Measurements from ENCODE around the gene NLRC5. TPM values are rescaled to one million over a fixed set of nuclear protein-coding genes. Genes with fewer than 3 reads are reported as not detected.

Gene NLRC5
- total RNA-seq, 1 donor from 2014 or later = 29.9 TPM

DNA sequence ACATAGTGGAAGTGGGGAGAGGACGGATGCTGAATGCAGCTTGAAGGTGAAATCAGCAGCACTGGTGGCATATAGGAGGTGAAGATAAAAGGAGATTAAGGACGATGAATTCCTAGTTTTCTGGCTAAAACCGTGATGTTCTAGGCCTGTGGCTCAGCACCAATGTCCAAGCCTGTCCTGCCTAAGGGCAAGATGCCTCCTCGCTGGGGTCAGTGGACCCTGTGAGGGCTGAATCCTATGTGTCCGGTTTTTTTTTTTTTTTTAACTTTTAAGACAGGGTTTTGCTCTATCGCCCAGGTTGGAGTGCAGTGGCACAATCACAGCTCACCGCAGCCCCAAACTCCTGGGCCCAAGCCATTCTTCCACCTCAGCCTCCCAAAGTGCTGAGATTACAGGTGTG lies 115.8 kb downstream of the NLRC5 start:
- peaks cover 54% of the 10 kb centered on the region for H4K20me1 ChIP-seq (ENCODE audit: insufficient read depth, low read length)
- H3K27ac ChIP-seq (ENCODE audit: low read depth, low read length) = no peak overlapping the region
- no peak overlapping the region for H3K4me3 Mint-ChIP-seq (ENCODE audit: unreplicated experiment)
- H3K9ac ChIP-seq (ENCODE audit: low read length) = no peak overlapping the region
- TF ChIP-seq EZH2 (IDR thresholded peaks at IDR 0.05; ENCODE audit: insufficient read depth, low read length) = no peak
- TF ChIP-seq, protein P1, sequence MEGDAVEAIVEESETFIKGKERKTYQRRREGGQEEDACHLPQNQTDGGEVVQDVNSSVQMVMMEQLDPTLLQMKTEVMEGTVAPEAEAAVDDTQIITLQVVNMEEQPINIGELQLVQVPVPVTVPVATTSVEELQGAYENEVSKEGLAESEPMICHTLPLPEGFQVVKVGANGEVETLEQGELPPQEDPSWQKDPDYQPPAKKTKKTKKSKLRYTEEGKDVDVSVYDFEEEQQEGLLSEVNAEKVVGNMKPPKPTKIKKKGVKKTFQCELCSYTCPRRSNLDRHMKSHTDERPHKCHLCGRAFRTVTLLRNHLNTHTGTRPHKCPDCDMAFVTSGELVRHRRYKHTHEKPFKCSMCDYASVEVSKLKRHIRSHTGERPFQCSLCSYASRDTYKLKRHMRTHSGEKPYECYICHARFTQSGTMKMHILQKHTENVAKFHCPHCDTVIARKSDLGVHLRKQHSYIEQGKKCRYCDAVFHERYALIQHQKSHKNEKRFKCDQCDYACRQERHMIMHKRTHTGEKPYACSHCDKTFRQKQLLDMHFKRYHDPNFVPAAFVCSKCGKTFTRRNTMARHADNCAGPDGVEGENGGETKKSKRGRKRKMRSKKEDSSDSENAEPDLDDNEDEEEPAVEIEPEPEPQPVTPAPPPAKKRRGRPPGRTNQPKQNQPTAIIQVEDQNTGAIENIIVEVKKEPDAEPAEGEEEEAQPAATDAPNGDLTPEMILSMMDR (IDR thresholded peaks at IDR 0.05; ENCODE audit: insufficient read depth, low read depth, low read length) = no peak
- H3K4me1 Mint-ChIP-seq (ENCODE audit: low read depth, unreplicated experiment) = peaks cover 7% of the 10 kb centered on the region
- no peak overlapping the region for H3K27ac Mint-ChIP-seq (ENCODE audit: unreplicated experiment)
- H3K27me3 Mint-ChIP-seq (ENCODE audit: low read depth, unreplicated experiment) = no peaks in the 10 kb centered on the region
- H2AFZ ChIP-seq (ENCODE audit: low read depth, low read length) = no peak overlapping the region
- H3K27me3 ChIP-seq (ENCODE audit: insufficient read depth, low read length) = no peaks in the 10 kb centered on the region
- DNase-seq (ENCODE audit: low read depth) (no peak), FAIRE-seq (no peak)
- H3K9me3 Mint-ChIP-seq (ENCODE audit: unreplicated experiment) = peaks cover 1% of the 10 kb centered on the region
- peaks cover 2% of the 10 kb centered on the region for H3K36me3 Mint-ChIP-seq (ENCODE audit: low read depth, unreplicated experiment)
- H3K4me2 ChIP-seq (ENCODE audit: low read length) = no peak overlapping the region
- no peak overlapping the region for H3K4me3 ChIP-seq (ENCODE audit: insufficient read depth, low read depth, low read length)
- no peaks in the 10 kb centered on the region for H3K36me3 ChIP-seq (ENCODE audit: insufficient read depth, low read length)
- no peaks in the 10 kb centered on the region for H3K9me3 ChIP-seq (ENCODE audit: insufficient read depth, low read depth, low read length)
- peaks cover 7% of the 10 kb centered on the region for H3K79me2 ChIP-seq (ENCODE audit: insufficient read depth, low read length)
- no peaks in the 10 kb centered on the region for H3K4me1 ChIP-seq (ENCODE audit: insufficient read depth, low read length)

DNA sequence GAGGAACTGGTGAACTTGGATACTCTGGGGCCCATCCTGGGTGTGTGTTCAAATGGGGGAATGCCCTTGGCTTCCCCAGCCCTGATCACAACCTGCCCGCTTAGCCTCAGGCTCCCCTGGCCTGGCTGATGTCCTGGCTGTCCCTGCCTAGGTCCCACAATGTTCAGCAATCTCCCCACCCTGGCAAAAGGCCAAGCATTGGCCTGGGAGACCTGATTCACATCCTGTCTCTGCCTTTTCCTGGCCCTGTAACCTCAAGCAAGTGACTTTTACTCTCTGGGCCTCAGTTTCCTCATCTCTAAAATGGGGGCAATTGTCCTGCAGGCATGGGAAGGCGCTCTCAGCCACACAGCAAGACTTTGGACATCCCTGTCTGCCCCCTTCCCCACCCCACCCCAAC lies 117.4 kb downstream of the NLRC5 start:
- no peak for TF ChIP-seq EZH2 (IDR thresholded peaks at IDR 0.05; ENCODE audit: insufficient read depth, low read length)
- TF ChIP-seq, protein P1 (IDR thresholded peaks at IDR 0.05; ENCODE audit: insufficient read depth, low read depth, low read length) = no peak

DNA sequence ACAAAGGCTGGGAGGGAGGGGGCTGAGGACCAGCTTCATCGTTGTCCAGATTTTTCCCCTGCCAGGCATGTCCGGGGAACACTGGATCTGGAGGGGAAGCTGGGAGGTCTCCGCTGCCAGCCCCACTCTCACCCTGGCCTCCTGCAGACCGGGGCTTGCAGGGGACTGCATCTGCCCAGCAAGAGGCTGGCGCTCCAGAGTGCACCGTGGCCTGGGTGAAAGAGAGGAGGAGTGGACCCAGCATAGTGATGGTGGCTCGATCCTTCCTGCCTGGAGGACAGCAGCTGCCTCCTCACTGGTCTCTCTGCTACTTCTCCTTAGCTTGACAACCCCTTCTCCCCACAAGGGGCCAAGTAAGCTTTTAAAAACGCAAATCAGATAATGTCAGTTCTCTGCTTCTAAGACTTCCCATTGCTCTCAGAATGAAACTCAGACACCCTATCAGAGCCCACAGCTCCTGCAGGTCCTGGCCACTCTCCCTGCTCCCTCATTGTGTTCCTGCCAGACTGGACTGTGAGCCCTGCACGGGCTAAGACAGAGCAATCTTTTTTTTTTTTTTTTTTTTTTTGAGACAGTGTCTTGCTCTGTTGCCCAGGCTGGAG lies 118.1 kb downstream of the NLRC5 start:
- Histone ChIP-seq H3K9me3 (ENCODE audit: insufficient read depth, low read depth, low read length) (no peaks in the 10 kb centered on the region), H4K20me1 (ENCODE audit: insufficient read depth, low read length) (peaks cover 44% of the 10 kb centered on the region), H3K79me2 (ENCODE audit: insufficient read depth, low read length) (peaks cover 6% of the 10 kb centered on the region), H2AFZ (ENCODE audit: low read depth, low read length) (no peak overlapping the region), H3K27ac (ENCODE audit: low read depth, low read length) (no peak overlapping the region), H3K4me2 (ENCODE audit: low read length) (no peak overlapping the region), H3K27me3 (ENCODE audit: insufficient read depth, low read length) (no peaks in the 10 kb centered on the region), H3K9ac (ENCODE audit: low read length) (no peak overlapping the region), H3K4me1 (ENCODE audit: insufficient read depth, low read length) (peaks cover 2% of the 10 kb centered on the region), H3K4me3 (ENCODE audit: insufficient read depth, low read depth, low read length) (no peak overlapping the region), H3K36me3 (ENCODE audit: insufficient read depth, low read length) (no peaks in the 10 kb centered on the region)
- TF ChIP-seq, protein P1 (IDR thresholded peaks at IDR 0.05; ENCODE audit: insufficient read depth, low read depth, low read length) = no peak
- TF ChIP-seq EZH2 (IDR thresholded peaks at IDR 0.05; ENCODE audit: insufficient read depth, low read length) = no peak
- no peak overlapping the region for H3K4me3 Mint-ChIP-seq (ENCODE audit: unreplicated experiment)
- no peaks in the 10 kb centered on the region for H3K27me3 Mint-ChIP-seq (ENCODE audit: low read depth, unreplicated experiment)
- no peak overlapping the region for H3K27ac Mint-ChIP-seq (ENCODE audit: unreplicated experiment)
- DNase-seq (ENCODE audit: low read depth) (no peak), FAIRE-seq (no peak)
- peaks cover 8% of the 10 kb centered on the region for H3K4me1 Mint-ChIP-seq (ENCODE audit: low read depth, unreplicated experiment)
- no peaks in the 10 kb centered on the region for H3K36me3 Mint-ChIP-seq (ENCODE audit: low read depth, unreplicated experiment)
- H3K9me3 Mint-ChIP-seq (ENCODE audit: unreplicated experiment) = no peaks in the 10 kb centered on the region

More for the DNA sequence above, 117.4 kb downstream of the NLRC5 start:
- Histone ChIP-seq H3K9ac (ENCODE audit: low read length) (no peak overlapping the region), H3K4me2 (ENCODE audit: low read length) (no peak overlapping the region), H4K20me1 (ENCODE audit: insufficient read depth, low read length) (peaks cover 44% of the 10 kb centered on the region), H3K36me3 (ENCODE audit: insufficient read depth, low read length) (no peaks in the 10 kb centered on the region), H3K9me3 (ENCODE audit: insufficient read depth, low read depth, low read length) (no peaks in the 10 kb centered on the region), H3K4me1 (ENCODE audit: insufficient read depth, low read length) (no peaks in the 10 kb centered on the region), H3K27me3 (ENCODE audit: insufficient read depth, low read length) (no peaks in the 10 kb centered on the region), H3K27ac (ENCODE audit: low read depth, low read length) (no peak overlapping the region), H3K79me2 (ENCODE audit: insufficient read depth, low read length) (peaks cover 6% of the 10 kb centered on the region), H3K4me3 (ENCODE audit: insufficient read depth, low read depth, low read length) (no peak overlapping the region), H2AFZ (ENCODE audit: low read depth, low read length) (no peak overlapping the region)
- FAIRE-seq (no peak), DNase-seq (ENCODE audit: low read depth) (no peak)
- Mint-ChIP-seq H3K9me3 (ENCODE audit: unreplicated experiment) (no peaks in the 10 kb centered on the region), H3K4me1 (ENCODE audit: low read depth, unreplicated experiment) (peaks cover 7% of the 10 kb centered on the region), H3K4me3 (ENCODE audit: unreplicated experiment) (no peak overlapping the region), H3K36me3 (ENCODE audit: low read depth, unreplicated experiment) (no peaks in the 10 kb centered on the region), H3K27ac (ENCODE audit: unreplicated experiment) (no peak overlapping the region), H3K27me3 (ENCODE audit: low read depth, unreplicated experiment) (no peaks in the 10 kb centered on the region)
